Peyer's patch (tissue), 4 donors: ENCODE data around the gene CYP4F12. TPM values are rescaled to one million over a fixed set of nuclear protein-coding genes. Genes with fewer than 3 reads are reported as not detected.
A peak's percentile ranks its signal among the peaks of the same experiment; 100 is the strongest.

Experiments used
- DNase-seq, 3 donors: peaks; one replicate each; pipeline ENCODE4 v3.0.0-alpha.2; 2017 to 2019
- H3K27ac ChIP-seq, 4 donors: fragments of 200-600 bp; sonication (generic); one replicate each; pipeline ENCODE4 v1.5.1; 2016 to 2019
- H3K27me3 ChIP-seq, 2 donors: fragments of 200-600 bp; sonication (generic); one replicate each; pipeline ENCODE4 v1.5.1; 2019
- H3K36me3 ChIP-seq, 3 donors: fragments of 200-600 bp; sonication (generic); one replicate each; pipeline ENCODE4 v1.5.1; 2016 to 2019
- H3K4me1 ChIP-seq, 4 donors: fragments of 200-600 bp; sonication (generic); one replicate each; pipeline ENCODE4 v1.5.1; 2016 to 2019
- H3K4me3 ChIP-seq, 4 donors: fragments of 200-600 bp; sonication (generic); 1 replicate in 3 of 4; 2 replicates in 1 of 4; pipeline ENCODE4 v1.5.1; 2016 to 2019; ENCODE audit warnings: mild to moderate bottlenecking in 1 of 4
- H3K9me3 ChIP-seq, 4 donors: fragments of 200-600 bp; sonication (generic); one replicate each; pipeline ENCODE4 v1.5.1; 2016 to 2019; ENCODE audit warnings: mild to moderate bottlenecking in 1 of 4
- POLR2A ChIP-seq, 2 donors: fragments of 450-650 bp; IDR thresholded peaks; one replicate each; pipeline ENCODE4 v1.5.1; 2017; ENCODE audit warnings: antibody characterized with exemption in 2 of 2, mild to moderate bottlenecking in 2 of 2, moderate library complexity in 2 of 2
- total RNA-seq, 4 donors: library from RNA; depleted of rRNA; stranded (reverse); fragments of >200 nt; gene quantifications; one replicate each; pipeline ENCODE4 v1.1.0, GENCODE V29; 2016
- TF ChIP-seq, protein P1 (sequence below), 6 experiments: fragments of 450-650 bp in 4 of 6; fragments of 200-600 bp in 2 of 6; sonication (generic) in 1 of 6; IDR thresholded peaks; one replicate each; pipeline ENCODE4 v1.5.1; 2017 to 2019; ENCODE audit warnings: antibody characterized with exemption in 6 of 6, mild to moderate bottlenecking in 3 of 6, moderate library complexity in 1 of 6

Gene CYP4F12
- total RNA-seq, 4 donors from 2014 or later = 64.4 to 736 (median 551) TPM

DNA sequence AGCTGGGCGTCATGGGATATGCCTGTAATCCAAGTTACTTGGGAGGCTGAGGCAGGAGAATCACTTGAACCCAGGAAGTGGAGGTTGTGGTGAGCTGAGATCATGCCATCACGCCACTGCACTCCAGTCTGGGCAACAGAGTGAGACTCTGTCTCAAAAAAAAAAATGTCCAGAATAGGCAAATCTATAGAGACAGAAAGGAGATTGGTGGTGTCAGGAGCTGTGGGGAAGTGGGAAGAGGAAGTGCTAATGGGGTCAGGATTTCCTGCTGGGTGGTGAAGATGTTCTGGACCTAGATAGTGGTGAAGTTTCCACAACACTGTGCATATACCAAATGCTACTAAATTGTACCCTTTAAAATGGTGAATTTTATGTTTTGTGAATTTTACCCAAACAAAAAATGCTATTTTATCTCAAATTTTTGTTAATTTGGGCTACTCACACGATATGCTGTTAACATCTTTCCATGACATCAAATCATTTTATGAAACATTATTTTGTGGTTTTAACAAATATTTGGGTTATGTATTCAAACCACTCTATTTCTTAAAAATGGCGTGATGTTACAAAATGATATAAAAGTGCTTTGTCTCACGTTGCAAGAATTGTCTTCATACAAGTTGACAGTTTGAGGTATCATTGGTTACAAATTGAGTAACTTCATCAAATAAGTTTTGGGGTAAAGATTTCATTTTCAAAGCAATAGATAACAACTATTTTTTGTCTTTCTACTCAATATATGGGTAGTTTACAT lies 39.6 kb upstream of the CYP4F12 start:
- DNase-seq = no peak
- no peak overlapping the region for H3K4me3 ChIP-seq
- H3K4me1 ChIP-seq = no peaks in the 10 kb centered on the region

DNA sequence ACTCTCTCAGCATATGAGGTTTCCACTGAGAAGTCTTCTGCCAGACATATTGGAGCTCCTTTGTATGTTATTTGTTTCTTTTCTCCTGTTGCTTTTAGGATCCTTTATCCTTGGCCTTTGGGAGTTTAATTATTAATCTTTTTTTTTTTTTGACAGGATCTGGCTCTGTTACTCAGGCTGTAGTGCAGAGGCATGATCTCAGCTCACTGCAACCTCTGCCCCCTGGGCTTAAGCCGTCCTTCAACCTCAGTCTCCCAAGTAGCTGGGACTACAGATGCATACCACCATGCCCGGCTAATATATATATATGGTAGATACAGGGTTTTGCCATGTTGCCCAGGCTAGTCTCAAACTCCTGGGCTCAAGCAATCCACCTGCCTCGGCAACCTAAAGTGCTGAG lies 38.8 kb upstream of the CYP4F12 start:
- no peak overlapping the region for H3K27ac ChIP-seq
- no peak for DNase-seq
- no peaks in the 10 kb centered on the region for H3K36me3 ChIP-seq
- no peaks in the 10 kb centered on the region for H3K9me3 ChIP-seq
- TF ChIP-seq, protein P1, sequence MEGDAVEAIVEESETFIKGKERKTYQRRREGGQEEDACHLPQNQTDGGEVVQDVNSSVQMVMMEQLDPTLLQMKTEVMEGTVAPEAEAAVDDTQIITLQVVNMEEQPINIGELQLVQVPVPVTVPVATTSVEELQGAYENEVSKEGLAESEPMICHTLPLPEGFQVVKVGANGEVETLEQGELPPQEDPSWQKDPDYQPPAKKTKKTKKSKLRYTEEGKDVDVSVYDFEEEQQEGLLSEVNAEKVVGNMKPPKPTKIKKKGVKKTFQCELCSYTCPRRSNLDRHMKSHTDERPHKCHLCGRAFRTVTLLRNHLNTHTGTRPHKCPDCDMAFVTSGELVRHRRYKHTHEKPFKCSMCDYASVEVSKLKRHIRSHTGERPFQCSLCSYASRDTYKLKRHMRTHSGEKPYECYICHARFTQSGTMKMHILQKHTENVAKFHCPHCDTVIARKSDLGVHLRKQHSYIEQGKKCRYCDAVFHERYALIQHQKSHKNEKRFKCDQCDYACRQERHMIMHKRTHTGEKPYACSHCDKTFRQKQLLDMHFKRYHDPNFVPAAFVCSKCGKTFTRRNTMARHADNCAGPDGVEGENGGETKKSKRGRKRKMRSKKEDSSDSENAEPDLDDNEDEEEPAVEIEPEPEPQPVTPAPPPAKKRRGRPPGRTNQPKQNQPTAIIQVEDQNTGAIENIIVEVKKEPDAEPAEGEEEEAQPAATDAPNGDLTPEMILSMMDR (IDR thresholded peaks at IDR 0.05) = no peak
- no peak for TF ChIP-seq POLR2A (IDR thresholded peaks at IDR 0.05)
- H3K4me3 ChIP-seq = no peak overlapping the region
- no peaks in the 10 kb centered on the region for H3K4me1 ChIP-seq
- no peaks in the 10 kb centered on the region for H3K27me3 ChIP-seq

More for the DNA sequence above, 39.6 kb upstream of the CYP4F12 start:
- H3K27me3 ChIP-seq = no peaks in the 10 kb centered on the region
- TF ChIP-seq POLR2A (IDR thresholded peaks at IDR 0.05) = no peak
- TF ChIP-seq, protein P1 (IDR thresholded peaks at IDR 0.05) = no peak
- H3K27ac ChIP-seq = no peak overlapping the region
- no peaks in the 10 kb centered on the region for H3K36me3 ChIP-seq
- H3K9me3 ChIP-seq = no peaks in the 10 kb centered on the region

DNA sequence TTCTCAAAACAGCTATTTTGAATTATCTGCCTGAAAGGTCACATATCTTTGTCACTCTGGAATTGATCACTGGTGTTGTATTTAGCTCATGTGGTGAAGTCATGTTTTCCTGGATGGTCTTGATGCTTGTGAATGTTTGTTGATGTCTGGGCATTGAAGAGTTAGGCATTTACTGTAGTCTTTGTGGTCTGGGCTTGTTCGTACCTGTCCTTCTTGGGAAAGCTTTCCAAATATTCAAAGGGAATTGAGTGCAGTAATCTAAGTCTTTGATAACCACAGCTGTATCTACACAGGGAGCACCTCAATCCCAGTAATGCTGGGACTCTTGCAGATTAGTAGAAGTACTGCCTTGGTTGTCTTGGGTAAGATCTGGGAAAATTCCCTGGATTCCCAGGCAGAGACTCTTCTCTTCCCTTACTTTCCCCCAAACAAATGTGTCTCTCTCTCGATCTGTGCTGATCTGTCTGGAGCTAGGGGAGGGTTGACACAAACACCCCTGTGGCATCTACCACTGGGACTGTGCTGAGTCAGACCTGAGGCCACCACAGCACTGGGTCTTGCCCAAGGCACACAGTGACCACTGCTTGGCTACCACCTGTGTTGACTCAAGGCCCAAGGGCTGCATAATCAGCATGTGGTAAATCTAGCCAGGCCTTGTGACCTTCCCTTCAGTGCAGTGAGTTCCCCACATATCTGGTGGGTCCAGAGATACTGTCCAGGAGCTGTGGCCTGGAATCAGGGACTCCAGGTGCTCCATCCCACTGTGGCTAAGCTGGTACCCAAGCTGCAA lies 37.7 kb upstream of the CYP4F12 start:
- Histone ChIP-seq H3K36me3 (no peaks in the 10 kb centered on the region), H3K9me3 (no peaks in the 10 kb centered on the region), H3K4me3 (no peak overlapping the region), H3K27me3 (no peaks in the 10 kb centered on the region), H3K4me1 (peaks cover 0 to 4% (median 0%) of the 10 kb centered on the region in 4 donors), H3K27ac (no peak overlapping the region)
- no peak for DNase-seq
- TF ChIP-seq, protein P1 (IDR thresholded peaks at IDR 0.05) = no peak
- no peak for TF ChIP-seq POLR2A (IDR thresholded peaks at IDR 0.05)

DNA sequence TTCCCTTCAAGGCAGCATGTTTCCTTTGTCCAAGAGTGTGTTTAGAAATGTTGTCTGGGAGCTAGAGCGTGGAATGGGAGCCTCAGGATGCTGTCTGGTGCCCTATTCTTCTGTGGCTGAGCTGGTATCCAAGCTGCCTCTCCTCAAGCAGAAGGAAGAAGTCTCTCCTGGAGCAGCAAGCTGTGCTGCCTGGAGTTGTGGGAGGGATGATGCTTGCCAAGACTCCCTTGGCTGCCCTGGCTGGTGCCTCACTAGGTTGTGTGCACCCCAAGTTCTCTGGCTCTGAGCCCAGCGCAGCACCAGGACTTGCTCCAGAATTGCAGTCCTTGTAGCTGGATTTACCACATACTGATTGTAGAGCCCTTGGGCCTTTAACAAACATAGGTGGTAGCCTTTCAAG lies 36.9 kb upstream of the CYP4F12 start:
- H3K9me3 ChIP-seq = no peaks in the 10 kb centered on the region
- H3K4me3 ChIP-seq = no peak overlapping the region
- H3K4me1 ChIP-seq = peaks cover 0 to 6% (median 0%) of the 10 kb centered on the region in 4 donors
- no peaks in the 10 kb centered on the region for H3K36me3 ChIP-seq
- TF ChIP-seq, protein P1 (IDR thresholded peaks at IDR 0.05) = no peak
- TF ChIP-seq POLR2A (IDR thresholded peaks at IDR 0.05) = no peak
- H3K27ac ChIP-seq = no peak overlapping the region
- DNase-seq = no peak
- no peaks in the 10 kb centered on the region for H3K27me3 ChIP-seq

DNA sequence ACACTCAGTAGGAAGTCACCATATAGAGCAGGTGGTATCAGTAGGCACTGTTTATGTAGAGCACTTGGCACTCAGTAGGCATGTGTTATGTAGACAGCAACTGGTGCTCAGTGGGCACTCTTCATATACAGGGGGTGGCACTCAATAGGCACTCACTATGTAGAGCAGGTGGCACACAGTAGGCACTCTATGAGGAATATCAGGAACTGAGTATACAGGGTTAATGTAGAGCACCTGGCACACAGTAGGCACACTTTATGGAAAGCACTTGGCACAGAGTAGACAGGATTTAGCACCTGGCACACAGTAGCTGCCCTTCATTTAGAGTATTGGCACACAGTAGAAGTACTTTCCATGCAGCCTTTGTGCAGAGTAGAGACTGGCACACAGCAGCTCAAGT lies 33.3 kb upstream of the CYP4F12 start:
- no peak for DNase-seq
- Histone ChIP-seq H3K4me3 (no peak overlapping the region), H3K27me3 (no peaks in the 10 kb centered on the region), H3K4me1 (peaks cover 0 to 19% (median 0%) of the 10 kb centered on the region in 4 donors), H3K36me3 (no peaks in the 10 kb centered on the region), H3K27ac (peak overlapping the region in 3 of 4 donors; percentile 70 to 95 (median 90)), H3K9me3 (no peaks in the 10 kb centered on the region)
- no peak for TF ChIP-seq POLR2A (IDR thresholded peaks at IDR 0.05)
- TF ChIP-seq, protein P1 (IDR thresholded peaks at IDR 0.05) = no peak
